Measurements from ENCODE around the gene SLIT2. TPM values are rescaled to one million over a fixed set of nuclear protein-coding genes. Genes with fewer than 3 reads are reported as not detected.

SLIT2 gene
- total RNA-seq, 5 donors from 2014 or later (not counting 1 experiment from before 2014, with no cell fraction given), result 0.03 to 0.50 (median 0.22) TPM; not detected in 2

DNA sequence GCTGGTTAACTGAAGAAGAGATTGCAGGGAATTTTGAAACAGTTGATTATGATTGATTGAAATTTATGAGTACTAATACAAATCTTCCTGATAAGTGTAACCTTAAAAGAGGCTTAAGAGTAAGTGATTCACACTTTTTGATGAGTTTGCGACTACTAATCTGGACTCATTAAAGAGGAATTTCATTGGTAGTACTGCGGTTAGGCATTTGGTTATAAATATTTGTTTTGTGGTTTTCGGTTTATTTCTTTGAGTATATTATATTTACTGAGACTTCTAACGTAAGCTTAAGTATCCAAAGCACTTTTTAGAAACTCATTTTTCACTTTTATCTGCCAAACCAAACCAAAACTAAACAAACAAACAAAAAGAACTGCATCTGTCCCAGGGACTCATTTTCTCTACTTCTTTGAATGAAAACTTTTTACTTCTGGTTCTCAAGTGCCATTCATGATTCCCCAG is 20.7 kb downstream of the SLIT2 start:
- H3K36me3 Mint-ChIP-seq, result no peaks in the 10 kb centered on the region
- peaks cover 0 to 3% (median 3%) of the 10 kb centered on the region in 3 donors for H3K9me3 Mint-ChIP-seq
- Histone ChIP-seq H3K27me3 (replicated peaks in 1 of 2; ENCODE audit: control insufficient read depth in 2 of 2, extremely low read depth in 1 of 2, insufficient read depth in 2 of 2, low read length in 1 of 2) (no peaks in the 10 kb centered on the region), H3K4me3 (ENCODE audit: control insufficient read depth in 1 of 2, extremely low read depth in 1 of 2, low read length in 1 of 2) (no peak overlapping the region), H3K36me3 (ENCODE audit: control insufficient read depth in 2 of 2, extremely low read depth in 1 of 2, insufficient read depth in 1 of 2, low read length in 1 of 2) (no peaks in the 10 kb centered on the region), H3K4me1 (ENCODE audit: control insufficient read depth in 1 of 2, extremely low read depth in 1 of 2, insufficient read depth in 2 of 2, low read length in 2 of 2) (no peaks in the 10 kb centered on the region), H3K9me3 (no peaks in the 10 kb centered on the region), H3K27ac (ENCODE audit: low read length) (no peak overlapping the region)
- no peaks in the 10 kb centered on the region for H3K27me3 Mint-ChIP-seq
- ChIA-PET POLR2A (no interaction called here), CTCF (no interaction called here)
- ATAC-seq (replicated peaks in 1 of 4) (no peak), DNase-seq (no peak)
- H3K4me1 Mint-ChIP-seq, result no peaks in the 10 kb centered on the region
- WGBS (ENCODE audit: insufficient coverage), result 80% methylated on average over 1 of the region's 4 CpGs
- H3K27ac Mint-ChIP-seq, result no peak overlapping the region
- H3K4me3 Mint-ChIP-seq, result no peak overlapping the region

DNA sequence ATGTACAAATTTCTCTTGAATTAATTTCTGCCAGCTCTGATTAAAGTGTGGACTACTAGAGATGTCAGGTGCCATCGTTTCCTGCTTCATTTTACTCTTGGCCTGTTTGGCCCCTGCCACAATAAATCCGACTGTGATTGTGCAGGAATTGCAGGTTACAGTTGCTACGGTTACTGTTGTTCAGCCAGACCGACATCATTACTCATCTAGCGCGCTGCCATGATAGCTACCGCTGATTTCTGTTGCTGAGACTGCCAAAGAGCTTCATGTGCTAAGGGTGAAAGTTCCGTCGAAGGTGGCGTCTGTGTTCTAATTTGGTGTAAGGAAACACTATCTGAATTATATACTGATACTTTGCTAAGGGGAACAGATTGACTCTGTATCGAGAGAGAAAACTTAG is 22.1 kb downstream of the SLIT2 start:
- no peaks in the 10 kb centered on the region for H3K27me3 Mint-ChIP-seq
- no peak for DNase-seq
- Histone ChIP-seq H3K27me3 (replicated peaks in 1 of 2; ENCODE audit: control insufficient read depth in 2 of 2, extremely low read depth in 1 of 2, insufficient read depth in 2 of 2, low read length in 1 of 2) (no peaks in the 10 kb centered on the region), H3K36me3 (ENCODE audit: control insufficient read depth in 2 of 2, extremely low read depth in 1 of 2, insufficient read depth in 1 of 2, low read length in 1 of 2) (no peaks in the 10 kb centered on the region), H3K27ac (ENCODE audit: low read length) (no peak overlapping the region), H3K4me1 (ENCODE audit: control insufficient read depth in 1 of 2, extremely low read depth in 1 of 2, insufficient read depth in 2 of 2, low read length in 2 of 2) (no peaks in the 10 kb centered on the region), H3K4me3 (ENCODE audit: control insufficient read depth in 1 of 2, extremely low read depth in 1 of 2, low read length in 1 of 2) (no peak overlapping the region), H3K9me3 (no peaks in the 10 kb centered on the region)
- peaks cover 0 to 3% (median 3%) of the 10 kb centered on the region in 3 donors for H3K9me3 Mint-ChIP-seq
- H3K27ac Mint-ChIP-seq, result no peak overlapping the region
- ATAC-seq (replicated peaks in 1 of 4), result no peak
- no peaks in the 10 kb centered on the region for H3K4me1 Mint-ChIP-seq
- WGBS (ENCODE audit: insufficient coverage), result 82% methylated on average over 7 of the region's 11 CpGs
- POLR2A ChIA-PET, result no interaction called here
- no peaks in the 10 kb centered on the region for H3K36me3 Mint-ChIP-seq
- CTCF ChIA-PET, result no interaction called here
- H3K4me3 Mint-ChIP-seq, result no peak overlapping the region

DNA sequence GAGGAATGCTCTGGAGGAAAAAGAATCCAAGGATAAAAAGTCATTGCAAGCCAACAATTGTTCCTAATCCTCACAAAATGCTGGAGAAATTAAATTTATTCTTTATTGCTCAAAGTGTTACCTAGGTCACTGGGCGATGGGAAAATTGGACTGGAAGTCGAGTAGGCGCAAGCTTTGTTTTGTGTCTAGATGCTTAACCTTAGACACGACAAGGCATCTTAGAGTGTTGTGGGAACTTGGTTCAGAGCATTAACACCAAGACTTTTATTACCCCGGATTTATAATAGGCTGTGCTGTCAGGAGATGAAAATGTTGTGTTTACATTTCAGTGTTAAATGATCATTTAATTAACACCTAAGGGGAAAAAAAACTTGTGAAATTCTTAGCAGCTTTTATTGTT is 25.1 kb downstream of the SLIT2 start:
- CTCF ChIA-PET, result no interaction called here
- no peak for DNase-seq

DNA sequence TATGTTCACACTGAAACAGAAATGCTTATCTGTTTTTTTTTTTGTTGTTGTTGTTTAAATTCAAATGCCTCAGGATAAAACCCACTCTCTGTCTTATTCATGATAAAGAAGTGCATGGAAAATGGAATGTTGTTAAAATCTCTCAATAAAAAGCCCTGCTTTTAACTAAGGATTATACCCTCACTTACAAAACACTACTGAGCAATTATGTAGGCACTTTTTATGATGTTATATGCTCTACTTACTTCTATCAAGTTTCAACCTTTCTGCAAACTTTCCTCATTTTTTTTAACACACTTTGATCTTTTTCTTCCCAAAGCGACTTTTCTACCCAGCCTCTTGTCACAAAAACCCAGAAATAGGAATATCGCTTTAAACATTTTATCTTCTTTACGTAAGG is 26.5 kb downstream of the SLIT2 start:
- H3K27ac Mint-ChIP-seq, result no peak overlapping the region
- ChIA-PET POLR2A (interaction anchor here in 1 of 2 donors (0.6 kb wide), 1 partner anchor 34 kb away, joined by 3 read pairs; no protein-coding TSS in a partner anchor), CTCF (no interaction called here)
- H3K27me3 Mint-ChIP-seq, result no peaks in the 10 kb centered on the region
- Histone ChIP-seq H3K9me3 (no peaks in the 10 kb centered on the region), H3K4me1 (ENCODE audit: control insufficient read depth in 1 of 2, extremely low read depth in 1 of 2, insufficient read depth in 2 of 2, low read length in 2 of 2) (no peaks in the 10 kb centered on the region), H3K27ac (ENCODE audit: low read length) (no peak overlapping the region), H3K27me3 (replicated peaks in 1 of 2; ENCODE audit: control insufficient read depth in 2 of 2, extremely low read depth in 1 of 2, insufficient read depth in 2 of 2, low read length in 1 of 2) (no peaks in the 10 kb centered on the region), H3K36me3 (ENCODE audit: control insufficient read depth in 2 of 2, extremely low read depth in 1 of 2, insufficient read depth in 1 of 2, low read length in 1 of 2) (no peaks in the 10 kb centered on the region), H3K4me3 (ENCODE audit: control insufficient read depth in 1 of 2, extremely low read depth in 1 of 2, low read length in 1 of 2) (no peak overlapping the region)
- WGBS (ENCODE audit: insufficient coverage), result no CpG with 5 or more reads among the region's 3 CpGs
- H3K36me3 Mint-ChIP-seq, result no peaks in the 10 kb centered on the region
- no peaks in the 10 kb centered on the region for H3K4me1 Mint-ChIP-seq
- DNase-seq, result no peak
- H3K4me3 Mint-ChIP-seq, result no peak overlapping the region
- no peak for ATAC-seq (replicated peaks in 1 of 4)
- peaks cover 0 to 7% (median 0%) of the 10 kb centered on the region in 3 donors for H3K9me3 Mint-ChIP-seq

More for the DNA sequence above, 25.1 kb downstream of the SLIT2 start:
- no peaks in the 10 kb centered on the region for H3K4me1 ChIP-seq (ENCODE audit: control insufficient read depth in 1 of 2, extremely low read depth in 1 of 2, insufficient read depth in 2 of 2, low read length in 2 of 2)
- POLR2A ChIA-PET, result no interaction called here
- H3K36me3 ChIP-seq (ENCODE audit: control insufficient read depth in 2 of 2, extremely low read depth in 1 of 2, insufficient read depth in 1 of 2, low read length in 1 of 2), result no peaks in the 10 kb centered on the region
- H3K36me3 Mint-ChIP-seq, result no peaks in the 10 kb centered on the region
- no peaks in the 10 kb centered on the region for H3K27me3 Mint-ChIP-seq
- ATAC-seq (replicated peaks in 1 of 4), result no peak
- no peak overlapping the region for H3K27ac ChIP-seq (ENCODE audit: low read length)
- no peaks in the 10 kb centered on the region for H3K4me1 Mint-ChIP-seq
- 70% methylated on average over 2 of the region's 5 CpGs for WGBS (ENCODE audit: insufficient coverage)
- H3K4me3 Mint-ChIP-seq, result no peak overlapping the region
- no peaks in the 10 kb centered on the region for H3K27me3 ChIP-seq (replicated peaks in 1 of 2; ENCODE audit: control insufficient read depth in 2 of 2, extremely low read depth in 1 of 2, insufficient read depth in 2 of 2, low read length in 1 of 2)
- no peaks in the 10 kb centered on the region for H3K9me3 ChIP-seq
- no peak overlapping the region for H3K27ac Mint-ChIP-seq
- H3K9me3 Mint-ChIP-seq, result peaks cover 0 to 7% (median under 1%) of the 10 kb centered on the region in 3 donors
- H3K4me3 ChIP-seq (ENCODE audit: control insufficient read depth in 1 of 2, extremely low read depth in 1 of 2, low read length in 1 of 2), result no peak overlapping the region

DNA sequence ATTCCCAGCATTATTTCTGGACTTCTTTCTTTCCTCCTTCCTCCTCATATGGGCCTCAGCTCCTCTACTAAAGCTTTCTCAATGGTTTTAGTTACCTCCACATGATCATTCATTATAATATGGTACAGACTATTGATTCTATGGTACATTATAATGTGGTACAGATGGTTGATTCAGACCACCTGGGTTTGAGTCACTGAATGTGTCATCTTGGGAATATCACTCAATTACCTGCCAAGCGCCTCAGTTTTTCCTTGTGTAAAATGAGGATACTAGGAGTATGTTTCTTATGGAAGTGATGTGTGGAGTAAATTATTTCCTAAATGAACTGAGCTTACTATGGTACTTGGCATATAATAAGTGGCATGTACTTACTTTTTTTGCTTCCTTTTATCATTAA is 27.7 kb downstream of the SLIT2 start:
- Histone ChIP-seq H3K36me3 (ENCODE audit: control insufficient read depth in 2 of 2, extremely low read depth in 1 of 2, insufficient read depth in 1 of 2, low read length in 1 of 2) (no peaks in the 10 kb centered on the region), H3K27me3 (replicated peaks in 1 of 2; ENCODE audit: control insufficient read depth in 2 of 2, extremely low read depth in 1 of 2, insufficient read depth in 2 of 2, low read length in 1 of 2) (no peaks in the 10 kb centered on the region), H3K4me3 (ENCODE audit: control insufficient read depth in 1 of 2, extremely low read depth in 1 of 2, low read length in 1 of 2) (no peak overlapping the region), H3K27ac (ENCODE audit: low read length) (no peak overlapping the region), H3K9me3 (no peaks in the 10 kb centered on the region), H3K4me1 (ENCODE audit: control insufficient read depth in 1 of 2, extremely low read depth in 1 of 2, insufficient read depth in 2 of 2, low read length in 2 of 2) (no peaks in the 10 kb centered on the region)
- H3K4me1 Mint-ChIP-seq, result no peaks in the 10 kb centered on the region
- WGBS (ENCODE audit: insufficient coverage), result no CpG with 5 or more reads among the region's 1 CpG
- POLR2A ChIA-PET, result no interaction called here
- H3K9me3 Mint-ChIP-seq, result peaks cover 0 to 4% (median 0%) of the 10 kb centered on the region in 3 donors
- H3K4me3 Mint-ChIP-seq, result no peak overlapping the region
- ATAC-seq (replicated peaks in 1 of 4) (no peak), DNase-seq (no peak)
- no peaks in the 10 kb centered on the region for H3K36me3 Mint-ChIP-seq
- CTCF ChIA-PET, result no interaction called here
- H3K27me3 Mint-ChIP-seq, result no peaks in the 10 kb centered on the region
- no peak overlapping the region for H3K27ac Mint-ChIP-seq

DNA sequence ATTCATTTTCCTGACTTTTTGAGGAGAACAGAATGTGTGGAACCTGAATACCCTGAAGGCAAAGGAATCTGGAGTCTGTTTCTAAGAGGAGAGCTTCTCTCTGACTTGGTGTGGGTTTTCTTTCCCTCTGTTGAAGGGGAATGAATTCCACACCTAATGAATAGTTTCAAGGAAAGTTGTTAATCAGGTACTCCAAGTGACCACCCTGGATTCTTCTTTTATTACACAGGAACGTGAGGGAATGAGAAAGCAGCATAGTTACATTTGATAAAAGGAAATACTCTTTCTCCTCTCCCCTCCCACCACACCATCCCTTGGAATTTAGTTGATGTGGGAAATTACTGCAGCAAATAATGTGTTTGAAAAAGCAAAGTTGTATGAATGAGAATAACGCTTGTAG is 29.7 kb downstream of the SLIT2 start:
- H3K27me3 ChIP-seq (replicated peaks in 1 of 2; ENCODE audit: control insufficient read depth in 2 of 2, extremely low read depth in 1 of 2, insufficient read depth in 2 of 2, low read length in 1 of 2), result no peaks in the 10 kb centered on the region
- H3K36me3 Mint-ChIP-seq, result no peaks in the 10 kb centered on the region
- H3K4me3 ChIP-seq (ENCODE audit: control insufficient read depth in 1 of 2, extremely low read depth in 1 of 2, low read length in 1 of 2), result no peak overlapping the region
- POLR2A ChIA-PET, result no interaction called here
- DNase-seq (no peak), ATAC-seq (replicated peaks in 1 of 4) (no peak)
- no peaks in the 10 kb centered on the region for H3K4me1 ChIP-seq (ENCODE audit: control insufficient read depth in 1 of 2, extremely low read depth in 1 of 2, insufficient read depth in 2 of 2, low read length in 2 of 2)
- H3K36me3 ChIP-seq (ENCODE audit: control insufficient read depth in 2 of 2, extremely low read depth in 1 of 2, insufficient read depth in 1 of 2, low read length in 1 of 2), result no peaks in the 10 kb centered on the region
- no peaks in the 10 kb centered on the region for H3K4me1 Mint-ChIP-seq
- no peaks in the 10 kb centered on the region for H3K9me3 ChIP-seq
- peaks cover 0 to 4% (median 0%) of the 10 kb centered on the region in 3 donors for H3K9me3 Mint-ChIP-seq
- H3K4me3 Mint-ChIP-seq, result no peak overlapping the region
- WGBS (ENCODE audit: insufficient coverage), result no CpG with 5 or more reads among the region's 2 CpGs
- CTCF ChIA-PET, result no interaction called here
- no peak overlapping the region for H3K27ac ChIP-seq (ENCODE audit: low read length)
- no peaks in the 10 kb centered on the region for H3K27me3 Mint-ChIP-seq
- H3K27ac Mint-ChIP-seq, result no peak overlapping the region

DNA sequence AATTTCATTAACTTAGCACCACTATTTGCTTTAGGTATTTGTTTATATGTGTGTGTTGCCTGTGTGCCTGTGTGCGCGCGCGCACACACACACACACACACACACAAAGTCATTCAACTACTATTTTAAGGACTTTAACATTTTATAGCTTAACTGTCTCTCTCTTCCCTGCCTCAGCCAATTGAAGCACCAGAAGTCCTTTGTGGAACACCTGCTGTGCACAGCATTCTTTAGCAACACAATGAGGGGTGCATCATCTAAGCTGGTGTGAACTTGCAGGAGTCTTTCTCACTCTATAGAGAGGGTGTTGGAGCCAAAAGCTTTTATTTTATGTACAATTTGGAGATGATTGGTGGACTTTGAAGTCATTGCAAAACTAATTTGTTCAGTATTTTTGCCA is 31.3 kb downstream of the SLIT2 start:
- no peaks in the 10 kb centered on the region for H3K36me3 Mint-ChIP-seq
- no peak overlapping the region for H3K27ac Mint-ChIP-seq
- H3K9me3 Mint-ChIP-seq, result peaks cover 0 to 4% (median 0%) of the 10 kb centered on the region in 3 donors
- no peak overlapping the region for H3K4me3 Mint-ChIP-seq
- 50% methylated on average over 2 of the region's 4 CpGs for WGBS (ENCODE audit: insufficient coverage)
- H3K36me3 ChIP-seq (ENCODE audit: control insufficient read depth in 2 of 2, extremely low read depth in 1 of 2, insufficient read depth in 1 of 2, low read length in 1 of 2), result no peaks in the 10 kb centered on the region
- H3K9me3 ChIP-seq, result no peaks in the 10 kb centered on the region
- no peak for ATAC-seq (replicated peaks in 1 of 4)
- no peaks in the 10 kb centered on the region for H3K27me3 Mint-ChIP-seq
- no peak overlapping the region for H3K27ac ChIP-seq (ENCODE audit: low read length)
- POLR2A ChIA-PET, result no interaction called here
- H3K27me3 ChIP-seq (replicated peaks in 1 of 2; ENCODE audit: control insufficient read depth in 2 of 2, extremely low read depth in 1 of 2, insufficient read depth in 2 of 2, low read length in 1 of 2), result no peaks in the 10 kb centered on the region
- H3K4me3 ChIP-seq (ENCODE audit: control insufficient read depth in 1 of 2, extremely low read depth in 1 of 2, low read length in 1 of 2), result no peak overlapping the region
- CTCF ChIA-PET, result no interaction called here
- no peaks in the 10 kb centered on the region for H3K4me1 ChIP-seq (ENCODE audit: control insufficient read depth in 1 of 2, extremely low read depth in 1 of 2, insufficient read depth in 2 of 2, low read length in 2 of 2)
- DNase-seq, result no peak
- H3K4me1 Mint-ChIP-seq, result no peaks in the 10 kb centered on the region

Measured in T-cell (primary cell).